HepG2 (cell line): ENCODE measurements around the gene TMEM214. TPM values are rescaled to one million over a fixed set of nuclear protein-coding genes. Genes with fewer than 3 reads are reported as not detected.

Source experiments
- ATAC-seq: fragments of 200-7000 bp; cut with Tn5 transposase; 3 replicates; pipeline ENCODE4 v1.9.1; 2020; ENCODE audit warnings: mild to moderate bottlenecking, moderate library complexity
- BruUV-seq: library from RNA; stranded (reverse); fragments of 400-500 nt; replicated peaks from 2 replicates; lab custom pipeline; 2021; lab: Mats Ljungman, UMichigan
- CTCF ChIA-PET: fragments of 300-600 bp; formaldehyde crosslinking; extraction: SDS; loops from one replicate; lab custom pipeline; 2021; ENCODE audit warnings: low total read pairs, inconsistent platforms, low intra/inter-chr PET ratio; lab: Yijun Ruan, JAX
- POLR2A ChIA-PET: fragments of 350-600 bp; sonication (Branson Sonifier 250); formaldehyde crosslinking; loops from one replicate; lab custom pipeline; 2020; ENCODE audit warnings: antibody characterized with exemption, inconsistent platforms; lab: Yijun Ruan, JAX
- DNase-seq: peaks from one replicate; pipeline ENCODE4 v3.0.0-alpha.2; 2015; ENCODE audit warnings: low spot score
- FAIRE-seq: peaks from 3 replicates; lab custom pipeline; 2011; peaks lifted over from hg19 to GRCh38; lab: Jason Lieb, UNC
- H2AFZ ChIP-seq: one replicate; pipeline ENCODE4 v1.6.1; 2011; ENCODE audit warnings: low read length, inconsistent platforms
- H3K27ac ChIP-seq: fragments of 300-600 bp; 3 replicates; pipeline ENCODE4 v1.8.0; 2011; ENCODE audit warnings: mixed run types, mild to moderate bottlenecking, mixed read lengths, low read length, inconsistent platforms; ENCODE audit not compliant: insufficient read depth; ENCODE audit errors: extremely low read length
- H3K27me3 ChIP-seq, 2 experiments: fragments of 200-600 bp in 1 of 2; 2 replicates in 1 of 2; 3 replicates in 1 of 2; pipeline versions ENCODE4 v1.6.0 to v1.8.0; 2011; ENCODE audit warnings: low read length in 2 of 2, mild to moderate bottlenecking in 2 of 2, moderate library complexity in 2 of 2, inconsistent platforms in 1 of 2; ENCODE audit not compliant: insufficient read depth in 2 of 2, control insufficient read depth in 1 of 2
- H3K36me3 ChIP-seq, 2 experiments: fragments of 200-600 bp in 1 of 2; replicated peaks in 1 of 2; 2 replicates in 1 of 2; 3 replicates in 1 of 2; pipeline versions ENCODE4 v1.5.1 to v1.8.0; 2011; ENCODE audit warnings: low read length in 2 of 2, inconsistent platforms in 1 of 2; ENCODE audit not compliant: insufficient read depth in 2 of 2, control insufficient read depth in 1 of 2
- H3K4me1 ChIP-seq: 2 replicates; pipeline ENCODE4 v1.5.1; 2012; ENCODE audit warnings: low read length, inconsistent platforms; ENCODE audit not compliant: insufficient read depth
- H3K4me2 ChIP-seq: 2 replicates; pipeline ENCODE4 v1.6.0; 2011; ENCODE audit warnings: low read depth, low read length, inconsistent platforms
- H3K4me3 ChIP-seq, 3 experiments: fragments of 200-600 bp in 1 of 3; sonication (generic), shearing (Covaris generic) in 1 of 3; replicated peaks in 1 of 3; 2 replicates each; pipeline ENCODE4 v1.5.1; 2011 to 2016; ENCODE audit warnings: low read length in 3 of 3, inconsistent platforms in 2 of 3, low read depth in 2 of 3, mild to moderate bottlenecking in 2 of 3, control low read depth in 1 of 3, mixed read lengths in 1 of 3; ENCODE audit not compliant: insufficient read depth in 1 of 3
- H3K79me2 ChIP-seq: one replicate; pipeline ENCODE4 v1.6.1; 2011; ENCODE audit warnings: low read length, inconsistent platforms; ENCODE audit not compliant: insufficient read depth
- H3K9ac ChIP-seq: 2 replicates; pipeline ENCODE4 v1.6.0; 2011; ENCODE audit warnings: mild to moderate bottlenecking, low read depth, low read length, inconsistent platforms; ENCODE audit not compliant: insufficient read depth
- H3K9me3 ChIP-seq: 2 replicates; pipeline ENCODE4 v1.5.1; 2012; ENCODE audit warnings: mild to moderate bottlenecking, low read length
- H4K20me1 ChIP-seq: 2 replicates; pipeline ENCODE4 v1.6.0; 2011; ENCODE audit warnings: inconsistent platforms, mild to moderate bottlenecking, low read length, moderate library complexity; ENCODE audit not compliant: insufficient read depth
- ATF6 ChIP-seq: sonication (generic); formaldehyde crosslinking; conservative IDR thresholded peaks from 2 replicates; pipeline ENCODE4 v1.4.0; 2020; ENCODE audit warnings: missing genetic modification reagents
- BHLHE40 ChIP-seq: IDR thresholded peaks from 2 replicates; pipeline ENCODE4 v1.6.1; 2011; ENCODE audit warnings: low read length, improper control_type of control experiment
- CCDC6 ChIP-seq: sonication (generic); formaldehyde crosslinking; IDR thresholded peaks from 2 replicates; pipeline ENCODE4 v1.8.1; 2022; ENCODE audit warnings: mild to moderate bottlenecking, missing genetic modification reagents, moderate library complexity
- CREM ChIP-seq, 2 experiments: sonication (generic) in 1 of 2; formaldehyde crosslinking in 1 of 2; IDR thresholded peaks; 2 replicates each; pipeline versions ENCODE4 v1.4.0 to v1.6.1; 2016 to 2020; ENCODE audit warnings: antibody characterized with exemption in 1 of 2, mild to moderate bottlenecking in 1 of 2, missing genetic modification reagents in 1 of 2
- KDM4B ChIP-seq: sonication (generic); formaldehyde crosslinking; IDR thresholded peaks from 2 replicates; pipeline ENCODE4 v1.4.0; 2020; ENCODE audit warnings: missing genetic modification reagents
- MAF1 ChIP-seq: sonication (generic); formaldehyde crosslinking; IDR thresholded peaks from 2 replicates; pipeline ENCODE4 v1.5.0; 2020; ENCODE audit warnings: missing genetic modification reagents, borderline replicate concordance
- MXD4 ChIP-seq: IDR thresholded peaks from 2 replicates; pipeline ENCODE4 v1.6.1; 2016; ENCODE audit warnings: mild to moderate bottlenecking, missing biosample characterization, missing genetic modification reagents
- NR2F6 ChIP-seq, 2 experiments: IDR thresholded peaks; 2 replicates each; pipeline ENCODE4 v1.6.1; 2016; ENCODE audit warnings: antibody characterized with exemption in 1 of 2, mild to moderate bottlenecking in 1 of 2
- RNF2 ChIP-seq: fragments of 450-650 bp; conservative IDR thresholded peaks from 2 replicates; pipeline ENCODE4 v1.6.1; 2016; ENCODE audit warnings: low read depth
- SAP130 ChIP-seq: IDR thresholded peaks from 2 replicates; pipeline ENCODE4 v1.6.1; 2016; ENCODE audit warnings: low read depth
- SYNCRIP ChIP-seq: fragments of 200-400 bp; formaldehyde crosslinking; IDR thresholded peaks from 2 replicates; pipeline ENCODE4 v1.6.1; 2018; ENCODE audit warnings: mild to moderate bottlenecking, low read depth, low read length; ENCODE audit not compliant: insufficient read depth
- TOE1 ChIP-seq: sonication (generic); formaldehyde crosslinking; IDR thresholded peaks from 2 replicates; pipeline ENCODE4 v1.4.0; 2020; ENCODE audit warnings: mild to moderate bottlenecking, missing genetic modification reagents
- ZFY ChIP-seq: sonication (generic); formaldehyde crosslinking; IDR thresholded peaks from 2 replicates; pipeline ENCODE4 v1.4.0; 2020; ENCODE audit warnings: missing genetic modification reagents
- ZNF230 ChIP-seq: sonication (generic); formaldehyde crosslinking; IDR thresholded peaks from 2 replicates; pipeline ENCODE4 v1.4.0; 2020; ENCODE audit warnings: mild to moderate bottlenecking, missing genetic modification reagents
- ZNF292 ChIP-seq: sonication (generic); formaldehyde crosslinking; IDR thresholded peaks from 2 replicates; pipeline ENCODE4 v1.8.1; 2022; ENCODE audit warnings: mild to moderate bottlenecking, low read depth, missing genetic modification reagents, borderline replicate concordance
- ZNF431 ChIP-seq: sonication (generic); formaldehyde crosslinking; IDR thresholded peaks from 2 replicates; pipeline ENCODE4 v1.9.0; 2022; ENCODE audit warnings: missing genetic modification reagents, low read depth, mild to moderate bottlenecking, borderline replicate concordance
- ZNF460 ChIP-seq: sonication (generic); formaldehyde crosslinking; IDR thresholded peaks from 2 replicates; pipeline ENCODE4 v1.5.1; 2020; ENCODE audit warnings: missing genetic modification reagents, mild to moderate bottlenecking, borderline replicate concordance
- ZNF770 ChIP-seq: sonication (generic); formaldehyde crosslinking; IDR thresholded peaks from 2 replicates; pipeline ENCODE4 v1.5.0; 2020; ENCODE audit warnings: mild to moderate bottlenecking, missing genetic modification reagents
- ZZZ3 ChIP-seq: sonication (generic); formaldehyde crosslinking; IDR thresholded peaks from 2 replicates; pipeline ENCODE4 v1.4.0; 2020; ENCODE audit warnings: missing genetic modification reagents, mild to moderate bottlenecking, borderline replicate concordance
- WGBS: methylation state at CpG from one replicate; pipeline ENCODE4 v1.1.6; 2017; ENCODE audit warnings: low lambda C conversion rate; 5-methylcytosine and 5-hydroxymethylcytosine counted together
- in situ Hi-C: cut with HindIII; loops from 2 replicates; pipeline ENCODE4 v1.10.0; 2017; ENCODE audit warnings: low pct_unique_long_range_greater_than_20kb; ENCODE audit not compliant: extremely low pct_ligation_motif_present
- intact Hi-C: fragments of 100-400 bp; cut with micrococcal nuclease; formaldehyde crosslinking; loops from one replicate; pipeline ENCODE4 v1.10.0; 2022; ENCODE audit not compliant: unreplicated experiment
- polyA plus RNA-seq, 8 experiments: library from polyadenylated mRNA; depleted of rRNA in 3 of 8; stranded (reverse) in 7 of 8; unstranded in 1 of 8; fragments of >200 nt; fragmentation: Illumina TruSeq in 4 of 8; extraction: Trizol in 4 of 8; gene quantifications; 2 replicates each; pipeline versions ENCODE4 v1.2.1 to v1.2.3, GENCODE V29; 2011 to 2016; ENCODE audit warnings: low read depth in 4 of 8, missing spikeins in 1 of 8, mixed read lengths in 1 of 8; ENCODE audit not compliant: insufficient read depth in 1 of 8
- total RNA-seq, 5 experiments: library from RNA; depleted of rRNA; stranded (reverse); fragments of >200 nt; fragmentation: Illumina TruSeq; extraction: Trizol; gene quantifications; 2 replicates each; pipeline ENCODE4 v1.2.3, GENCODE V29; 2016; ENCODE audit warnings: low read depth in 1 of 5

TMEM214 gene
- total and polyA plus RNA-seq, 2 of the 13 experiments (the other 11 are each of a cell fraction or from before 2014, with no cell fraction given), result 58.3 to 132 TPM

- H4K20me1 ChIP-seq, result no peaks in the 10 kb centered on the region
- no peaks in the 10 kb centered on the region for H3K27me3 ChIP-seq
- ATAC-seq, result no peak
- BruUV-seq, result no TSS peak
- no peaks in the 10 kb centered on the region for H3K9me3 ChIP-seq
- FAIRE-seq, result peak; percentile 84
- WGBS, result 38% methylated on average over 9 of the region's 9 CpGs
- intact Hi-C loops, result no loop called here
- DNase-seq, result no peak
- no peak overlapping the region for H3K4me3 ChIP-seq
- H3K4me2 ChIP-seq, result peak overlapping the region; percentile 13; the same call in 1 of the 2 replicates
- H3K36me3 ChIP-seq, result peaks cover 0 to 11% of the 10 kb centered on the region in 2 experiments; a peak in 2 of 5 replicates
- no peak overlapping the region for H3K27ac ChIP-seq
- H3K9ac ChIP-seq, result no peak overlapping the region
- ChIA-PET CTCF (interaction anchor here (1.1 to 5.5 kb wide), 2 partner anchors 59 kb away, joined by 4 to 91 read pairs; no protein-coding TSS in a partner anchor), POLR2A (interaction anchor here (1.0 kb wide), 1 partner anchor 58 kb away, joined by 3 read pairs; no protein-coding TSS in a partner anchor)
- no peaks in the 10 kb centered on the region for H3K79me2 ChIP-seq
- peaks cover 44% of the 10 kb centered on the region for H3K4me1 ChIP-seq
- in situ Hi-C loops, result loop anchor here (5.0 kb wide), 2 partner anchors 58 to 173 kb away; partner anchors contain the start of gene DPYSL5
- no peak overlapping the region for H2AFZ ChIP-seq
- TF ChIP-seq ZFY (CRISPR knock-in tag), result no peak
- no peak for TF ChIP-seq CCDC6
- TF ChIP-seq CREM (IDR thresholded peaks at IDR 0.05), result no peak
- TF ChIP-seq CREM (CRISPR knock-in tag; IDR thresholded peaks at IDR 0.05), result no peak
- no peak for TF ChIP-seq RNF2
- TF ChIP-seq ZNF230 (CRISPR knock-in tag), result no peak
- no peak for TF ChIP-seq ZZZ3
- no peak for TF ChIP-seq TOE1 (CRISPR knock-in tag)
- no peak for TF ChIP-seq MXD4 (CRISPR knock-in tag)
- 0 out of 2 replicates have a peak, but pooled peaks have one; percentile 13 for TF ChIP-seq SAP130 (CRISPR knock-in tag)
- no peak for TF ChIP-seq ZNF460 (CRISPR knock-in tag)
- no peak for TF ChIP-seq ZNF770 (CRISPR knock-in tag)
- no peak for TF ChIP-seq MAF1 (CRISPR knock-in tag)
- no peak for TF ChIP-seq SYNCRIP
- no peak for TF ChIP-seq ZNF292 (CRISPR knock-in tag)
- TF ChIP-seq ZNF431 (CRISPR knock-in tag), result no peak
- TF ChIP-seq BHLHE40, result no peak
- TF ChIP-seq ATF6 (CRISPR knock-in tag), result no peak
- peak; percentile 74 for TF ChIP-seq NR2F6 (IDR thresholded peaks at IDR 0.05)
- peak; percentile 71 for TF ChIP-seq NR2F6 (CRISPR knock-in tag; IDR thresholded peaks at IDR 0.05)
- no peak for TF ChIP-seq KDM4B (CRISPR knock-in tag)
Measured at GRCh38 chr2:27019931-27020855, 12.6 kb upstream of the TMEM214 start.
